Non-pigmented ciliary epithelial cell (primary cell): ENCODE measurements around the gene STRA8.
A peak's percentile ranks its signal among the peaks of the same experiment; 100 is the strongest.

ENCODE experiments used
- DNase-seq: peaks from one replicate; pipeline ENCODE4 v3.0.0-alpha.2; 2010; ENCODE audit warnings: low read depth

STRA8 gene

DNA sequence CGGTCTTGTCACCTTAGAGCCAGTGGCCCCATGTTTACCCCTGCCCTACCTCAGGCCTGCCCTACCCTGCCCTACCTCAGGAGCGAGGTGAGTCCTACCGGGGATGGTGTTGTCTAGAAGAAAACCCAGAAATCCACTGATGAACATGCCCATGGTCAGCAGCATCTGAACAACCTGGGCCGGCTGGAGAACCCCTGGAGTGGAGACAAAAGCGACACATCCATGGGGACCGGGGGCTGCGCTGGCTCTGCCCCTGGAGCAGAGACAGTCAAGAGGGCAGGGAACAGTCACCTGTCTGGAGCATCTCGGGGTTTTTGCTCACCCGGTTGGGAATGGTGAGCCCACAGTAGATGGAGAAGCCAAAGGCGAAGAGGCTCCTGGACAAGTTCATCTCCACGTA, 36.3 kb downstream of the STRA8 start:
- DNase-seq: no peak

DNA sequence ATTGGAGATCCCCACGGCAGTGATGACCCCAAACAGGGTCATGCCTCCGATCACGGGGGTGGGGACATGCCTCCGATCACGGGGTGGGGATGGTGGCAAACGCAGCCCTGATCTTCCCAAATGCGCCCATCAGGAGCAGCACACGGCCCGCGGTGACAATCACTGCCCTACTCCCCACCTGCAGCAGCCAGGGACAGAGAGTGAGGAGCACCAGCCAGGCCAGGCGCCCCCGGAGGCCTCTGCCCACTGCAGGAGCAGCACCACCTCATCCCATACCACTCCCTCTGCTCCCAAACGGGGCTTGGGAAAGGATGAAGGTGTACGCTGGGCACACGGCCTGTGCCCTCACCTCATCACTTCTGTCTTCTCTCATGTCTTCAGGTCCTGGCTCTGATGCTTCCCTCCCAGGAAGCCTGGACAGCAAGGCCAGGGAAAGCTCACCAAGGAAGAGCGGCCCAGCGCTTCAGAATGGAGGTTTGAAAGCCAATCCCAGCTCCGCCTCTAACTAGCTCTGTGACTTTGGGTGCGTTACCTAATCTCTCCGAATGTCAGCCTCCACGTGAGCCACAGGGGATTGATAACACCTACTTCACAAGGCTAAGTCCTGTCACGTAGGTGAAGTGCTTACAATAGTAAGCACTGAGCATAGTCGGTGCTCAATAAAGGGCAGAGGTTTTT, 37.1 kb downstream of the STRA8 start:
- no peak for DNase-seq

DNA sequence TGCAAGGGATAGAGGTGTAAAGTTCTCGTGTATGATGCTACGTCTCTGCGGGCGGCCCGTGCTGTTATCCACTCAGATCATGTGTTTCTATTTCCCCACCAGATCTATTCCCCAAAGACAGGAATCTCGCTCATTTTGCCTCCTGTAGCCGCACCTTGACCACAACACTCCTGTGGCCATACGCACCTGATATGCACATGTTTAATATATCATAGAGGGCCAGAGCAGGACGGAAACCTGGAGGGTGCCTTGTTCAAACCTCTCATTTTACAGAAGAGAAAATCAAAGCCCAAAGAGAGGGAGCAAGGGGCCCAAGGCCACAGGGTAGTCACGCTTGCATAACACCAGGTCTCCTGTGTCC, 37.6 kb downstream of the STRA8 start:
- no peak for DNase-seq

DNA sequence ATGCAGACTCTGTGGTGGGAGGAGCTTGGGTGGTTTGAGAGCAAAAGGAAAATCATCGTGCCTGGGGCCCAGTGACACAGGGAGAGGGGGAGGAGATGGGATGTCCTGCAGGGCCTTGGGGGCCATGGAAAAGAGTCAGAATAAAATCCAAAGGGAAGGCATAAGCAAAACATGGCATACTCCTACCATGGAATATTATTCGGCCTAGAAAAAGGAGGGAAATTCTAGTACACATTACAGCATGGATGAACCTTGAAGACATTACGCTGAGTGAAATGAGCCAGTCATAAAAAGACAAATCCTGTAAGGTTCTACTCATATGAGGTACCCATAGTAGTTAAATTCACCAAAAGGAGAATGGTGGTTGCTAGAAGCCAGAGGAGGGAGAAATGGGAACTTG, 38.7 kb downstream of the STRA8 start:
- DNase-seq: no peak

DNA sequence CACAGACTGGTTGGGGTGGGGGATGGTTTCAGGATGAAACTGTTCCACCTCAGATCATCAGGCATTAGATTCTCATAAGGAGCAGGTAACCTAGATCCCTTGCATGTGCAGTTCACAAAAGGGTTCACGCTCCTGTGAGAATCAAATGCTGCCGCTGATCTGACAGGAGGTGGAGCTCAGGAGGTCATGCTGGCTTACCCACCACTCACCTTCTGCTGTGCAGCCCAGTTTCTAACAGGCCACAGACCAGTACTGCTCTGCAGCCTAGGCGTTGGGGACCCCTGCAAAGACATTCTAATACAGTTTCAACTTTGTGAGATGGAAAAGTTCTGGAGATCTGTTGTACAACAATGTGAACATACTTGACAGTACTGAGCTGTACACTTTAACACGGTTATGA, 39.9 kb downstream of the STRA8 start:
- DNase-seq: no peak

DNA sequence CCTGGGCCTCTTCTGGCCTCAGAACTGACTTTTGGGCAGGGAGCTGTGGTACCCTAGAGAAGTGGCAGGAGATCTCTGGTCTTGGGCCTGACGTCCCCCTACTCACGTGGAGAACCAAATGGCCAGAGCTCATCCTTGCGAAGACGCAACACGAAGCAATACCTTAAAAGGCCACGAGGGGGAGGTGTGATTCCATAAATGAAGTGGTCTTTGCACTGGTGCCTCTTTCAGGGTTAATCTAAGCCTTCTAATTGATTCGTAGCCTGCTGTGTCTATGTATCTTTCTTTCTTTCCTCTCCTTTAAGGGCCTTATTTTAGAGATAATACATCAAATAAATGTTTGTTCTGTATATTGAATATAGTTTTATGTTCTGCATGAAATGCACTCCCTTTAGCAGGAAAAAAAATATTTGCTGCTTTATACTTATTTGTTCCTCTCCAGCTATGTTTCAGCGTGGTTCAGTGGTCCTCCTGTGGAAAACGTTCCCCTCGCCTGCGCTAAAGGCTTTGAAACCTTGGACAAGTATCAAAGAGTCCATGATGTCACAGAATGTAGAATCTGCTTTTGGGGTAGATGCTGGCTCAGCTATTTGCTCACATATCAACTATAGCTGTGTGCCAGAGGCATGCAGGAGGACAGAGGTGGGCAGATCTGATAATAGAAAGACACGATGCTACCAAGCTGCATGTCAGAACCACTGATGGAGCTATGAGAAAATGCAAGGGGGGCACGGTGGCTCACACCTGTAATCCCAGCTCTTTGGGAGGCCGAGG, 41.0 kb downstream of the STRA8 start:
- DNase-seq: no peak

DNA sequence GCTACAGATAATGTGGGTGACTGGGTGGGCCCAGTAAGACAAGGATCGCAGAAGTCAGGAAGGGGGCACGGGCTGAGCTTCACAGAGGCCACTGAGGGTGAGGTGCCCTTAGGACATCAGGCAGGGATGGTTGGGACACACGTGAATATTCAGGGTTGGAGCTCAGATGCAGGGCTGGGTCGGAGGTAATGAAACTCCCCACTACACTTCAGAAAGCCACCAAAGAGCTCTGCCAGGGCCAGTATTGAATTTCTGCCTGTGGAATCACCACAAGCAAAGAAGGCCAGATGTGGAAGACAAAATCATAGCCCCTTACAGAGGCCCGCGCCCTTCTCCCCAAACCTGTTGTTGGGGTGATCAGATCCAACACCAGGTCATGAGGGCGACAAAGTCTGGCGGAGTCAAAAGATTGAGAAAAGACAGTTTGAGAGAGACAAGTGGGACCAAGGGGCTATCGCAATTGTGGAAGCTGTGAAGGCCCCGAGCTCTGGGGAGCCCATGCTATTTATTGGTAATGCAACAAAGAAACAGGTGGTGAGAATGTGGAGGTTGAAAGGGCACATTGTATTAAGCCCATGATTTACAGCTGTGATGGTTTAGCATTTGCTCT, 42.4 kb downstream of the STRA8 start:
- no peak for DNase-seq

DNA sequence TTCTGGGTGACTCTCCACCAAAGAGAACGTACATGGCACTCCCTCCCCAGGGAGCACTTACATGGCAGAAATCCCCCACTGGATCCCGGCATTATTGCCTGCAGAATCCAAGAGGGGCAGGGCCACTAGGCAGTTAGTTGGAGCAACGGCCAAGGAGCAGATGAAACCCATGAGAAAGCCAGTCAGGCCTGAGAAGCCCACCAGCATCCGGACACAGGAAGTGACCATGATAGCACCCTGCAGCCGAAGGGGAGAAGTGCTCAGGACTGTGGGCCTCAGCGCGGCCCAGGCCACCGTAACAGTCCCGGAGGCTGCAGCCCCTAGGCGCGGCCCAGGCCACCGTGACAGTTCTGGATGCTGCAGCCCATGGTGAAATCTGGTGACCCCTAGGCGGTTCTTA, 43.5 kb downstream of the STRA8 start:
- DNase-seq: no peak

DNA sequence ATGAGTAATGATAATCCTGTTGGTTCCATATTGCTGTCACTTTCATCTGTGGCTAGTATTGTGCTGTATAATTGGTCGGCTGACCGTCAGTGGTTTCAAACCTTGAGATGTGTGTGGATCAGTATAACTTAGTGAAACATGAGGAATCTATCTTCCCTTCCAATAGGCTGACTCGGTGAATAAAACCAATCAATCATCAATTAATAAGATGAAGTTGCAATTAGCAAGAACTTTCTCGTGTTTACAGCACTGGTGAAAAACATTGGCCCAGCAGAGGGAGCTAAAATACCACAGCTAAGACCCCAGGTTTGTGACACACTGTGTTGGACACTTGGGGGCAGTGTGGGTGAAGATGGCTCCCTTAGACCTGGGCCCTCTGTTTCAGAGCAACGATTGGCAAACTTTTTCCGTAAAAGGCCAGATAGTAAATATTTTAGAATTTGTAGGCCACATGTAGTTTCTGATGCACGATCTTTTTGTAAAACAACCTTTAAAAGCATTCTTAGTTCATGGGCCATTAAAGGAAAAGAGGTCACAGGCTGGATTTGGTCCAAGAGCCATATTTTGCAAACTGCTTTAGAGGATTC, 47.8 kb downstream of the STRA8 start:
- DNase-seq: peak; percentile 60

DNA sequence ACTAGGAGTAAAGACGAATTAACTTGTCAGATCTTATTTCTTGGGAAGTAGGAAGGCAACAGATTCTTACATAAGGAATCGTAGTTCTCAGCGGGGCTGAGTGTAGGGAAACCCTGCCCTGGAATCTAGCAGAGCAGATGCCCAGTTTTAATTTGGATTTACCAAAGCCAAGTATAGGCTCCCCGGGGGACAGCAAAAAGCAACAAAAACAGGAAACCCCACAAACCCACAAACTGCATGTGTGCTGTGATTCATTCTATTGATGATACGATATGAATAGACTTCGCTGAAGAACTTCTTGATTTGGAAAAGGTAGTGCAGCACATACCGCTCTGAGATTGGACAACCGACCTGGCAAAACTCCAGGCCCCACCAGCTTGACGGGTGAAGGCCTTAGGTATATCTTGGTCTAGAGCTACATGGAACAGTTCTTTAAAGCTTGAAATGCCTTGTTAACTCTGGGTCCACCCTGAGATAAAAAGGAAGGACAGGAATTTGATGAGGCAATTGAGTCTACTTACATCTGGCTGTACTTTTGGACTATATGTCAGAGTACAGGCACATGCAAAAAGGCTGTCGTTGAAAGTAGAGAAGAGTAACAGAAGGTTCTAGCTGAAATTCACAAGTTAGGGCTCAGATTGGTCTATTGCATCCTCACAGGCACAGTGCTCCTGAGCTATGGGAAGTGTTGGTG, 49.1 kb downstream of the STRA8 start:
- peak; percentile 38 for DNase-seq

DNA sequence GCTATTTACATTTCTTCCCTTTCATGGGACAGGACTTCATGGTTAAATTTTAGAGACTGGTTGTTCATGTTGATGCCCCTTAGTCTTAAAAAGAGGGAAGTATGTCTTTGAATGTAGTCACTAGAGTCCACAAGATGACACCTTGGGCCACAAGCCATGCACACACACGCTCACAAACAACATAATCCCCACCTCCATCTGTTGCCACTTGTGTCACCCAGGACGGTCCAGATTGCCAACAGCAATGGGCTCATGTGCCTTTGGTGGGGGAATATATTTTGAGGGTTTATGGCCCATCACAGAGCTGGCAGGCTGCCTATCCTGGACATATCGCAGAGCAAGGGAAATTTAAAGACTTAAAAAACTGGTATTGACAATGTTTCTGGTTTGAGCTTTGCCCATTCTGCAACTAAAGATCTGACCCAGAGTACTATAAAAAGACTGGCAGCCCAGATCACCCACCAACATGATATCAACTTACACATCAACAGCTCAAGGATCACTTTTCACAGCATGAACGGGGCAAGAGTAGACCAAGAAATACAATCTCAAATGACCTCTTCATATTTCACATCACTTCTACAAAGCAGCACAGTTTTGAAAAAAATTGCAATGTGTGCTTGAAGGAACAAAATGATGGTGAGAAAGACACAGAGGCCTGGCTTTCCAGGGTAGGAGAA, 50.5 kb downstream of the STRA8 start:
- no peak for DNase-seq

DNA sequence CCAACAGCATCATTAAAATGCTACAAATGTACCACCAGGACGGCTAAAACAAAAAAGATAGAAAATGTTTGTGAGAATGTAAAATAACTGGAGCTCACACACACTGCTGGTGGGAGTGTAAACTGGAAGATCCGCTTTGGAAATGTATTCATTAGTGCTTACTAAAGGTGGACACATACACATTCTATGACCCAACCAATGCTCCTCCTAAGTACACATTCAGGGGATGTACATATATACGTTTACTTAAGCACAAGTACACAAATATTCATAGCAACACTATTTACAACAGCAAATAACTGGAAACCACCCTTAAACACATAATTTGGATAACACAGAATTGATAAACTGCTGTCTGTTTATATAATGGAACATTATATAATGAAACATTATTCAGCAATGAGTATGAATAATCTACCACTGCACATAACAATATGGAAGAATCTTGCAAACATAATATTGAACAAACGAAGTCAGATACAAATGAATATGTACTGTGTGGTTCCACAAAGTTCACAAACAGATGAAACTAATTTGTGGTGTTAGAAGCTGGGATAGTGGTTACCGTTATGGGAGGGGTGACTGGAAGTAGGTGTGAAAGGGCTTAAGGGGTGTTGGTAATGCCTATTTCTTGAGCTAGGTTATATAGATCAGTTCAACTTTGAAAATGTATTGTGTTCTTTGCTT, 52.1 kb downstream of the STRA8 start:
- no peak for DNase-seq

DNA sequence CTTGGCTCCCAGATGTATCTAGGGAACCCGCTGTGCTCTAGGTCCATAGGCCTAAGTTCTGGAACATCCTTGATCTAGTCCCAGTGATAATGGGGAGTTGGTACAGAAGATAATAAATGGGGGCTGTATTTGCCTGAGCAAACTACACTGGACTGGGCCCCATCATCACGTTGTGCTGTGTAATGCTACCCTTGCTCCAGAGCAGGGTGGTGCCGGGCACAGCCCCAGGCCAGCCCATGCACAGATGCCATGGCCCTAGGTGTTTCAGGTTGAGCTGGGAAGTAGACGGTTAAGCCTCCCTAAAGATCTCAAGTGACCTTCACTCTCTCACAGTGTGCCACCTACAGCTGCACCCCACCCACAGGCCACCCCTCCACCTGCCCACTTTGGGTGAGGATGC, 53.2 kb downstream of the STRA8 start:
- no peak for DNase-seq

DNA sequence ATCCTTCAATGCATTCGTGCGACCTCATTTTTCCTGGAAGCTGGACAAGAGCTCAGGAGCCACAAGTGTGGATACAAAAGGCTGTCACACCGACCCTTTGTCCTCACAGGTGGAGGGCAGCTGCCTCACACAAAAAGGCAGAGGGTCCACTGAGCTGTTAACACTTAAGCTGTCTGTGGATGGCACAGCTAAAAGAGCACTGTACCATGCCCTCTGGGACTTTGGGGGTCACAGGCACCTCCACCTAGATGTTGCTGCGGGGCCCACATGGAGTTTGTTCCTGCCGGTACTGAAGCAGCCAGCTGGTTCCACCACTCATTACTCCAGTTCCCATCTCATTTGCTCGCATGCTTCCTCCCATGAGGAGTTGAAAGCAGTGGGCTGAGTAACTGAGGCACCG, 57.0 kb downstream of the STRA8 start:
- no peak for DNase-seq

DNA sequence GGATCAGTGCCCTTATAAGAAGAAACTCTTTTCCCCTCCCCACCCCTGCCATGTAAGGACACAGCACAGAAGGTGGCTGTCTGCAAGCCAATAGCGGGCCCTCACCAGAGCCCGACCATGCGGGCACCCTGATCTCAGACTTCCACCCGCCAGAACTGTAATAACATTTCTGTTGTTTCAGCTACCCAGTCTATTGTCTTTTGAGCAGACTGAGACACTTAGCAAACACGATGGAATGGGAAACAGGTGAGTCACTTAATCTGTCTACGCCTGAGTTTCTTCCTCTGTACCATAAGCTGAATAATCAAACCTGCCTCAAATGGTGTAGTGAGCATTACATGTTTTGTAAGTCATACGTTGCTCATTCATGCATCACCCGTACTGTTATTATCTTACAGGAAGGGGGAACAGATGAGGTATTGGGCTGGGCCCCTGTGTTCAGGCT, 58.2 kb downstream of the STRA8 start:
- peak; percentile 62 for DNase-seq

DNA sequence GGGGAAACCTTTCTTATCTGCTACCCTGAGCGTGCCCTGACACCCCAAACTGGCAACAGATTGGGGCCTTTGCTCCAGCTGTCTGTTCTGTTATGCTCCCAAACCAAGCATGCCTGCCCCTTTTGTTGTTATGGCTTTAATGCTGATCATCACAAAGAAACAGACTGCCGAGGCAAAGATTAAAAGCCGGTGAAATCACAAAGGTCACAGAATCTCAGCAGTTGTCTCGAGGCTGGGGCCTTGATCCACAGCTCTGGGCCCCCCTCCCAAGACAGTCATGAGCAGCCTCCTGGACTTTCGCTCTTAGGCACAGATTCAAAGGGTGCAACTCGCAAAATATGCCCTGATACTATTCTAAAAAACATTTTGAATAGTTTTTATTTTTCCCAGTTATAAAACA, 65.6 kb downstream of the STRA8 start:
- no peak for DNase-seq

DNA sequence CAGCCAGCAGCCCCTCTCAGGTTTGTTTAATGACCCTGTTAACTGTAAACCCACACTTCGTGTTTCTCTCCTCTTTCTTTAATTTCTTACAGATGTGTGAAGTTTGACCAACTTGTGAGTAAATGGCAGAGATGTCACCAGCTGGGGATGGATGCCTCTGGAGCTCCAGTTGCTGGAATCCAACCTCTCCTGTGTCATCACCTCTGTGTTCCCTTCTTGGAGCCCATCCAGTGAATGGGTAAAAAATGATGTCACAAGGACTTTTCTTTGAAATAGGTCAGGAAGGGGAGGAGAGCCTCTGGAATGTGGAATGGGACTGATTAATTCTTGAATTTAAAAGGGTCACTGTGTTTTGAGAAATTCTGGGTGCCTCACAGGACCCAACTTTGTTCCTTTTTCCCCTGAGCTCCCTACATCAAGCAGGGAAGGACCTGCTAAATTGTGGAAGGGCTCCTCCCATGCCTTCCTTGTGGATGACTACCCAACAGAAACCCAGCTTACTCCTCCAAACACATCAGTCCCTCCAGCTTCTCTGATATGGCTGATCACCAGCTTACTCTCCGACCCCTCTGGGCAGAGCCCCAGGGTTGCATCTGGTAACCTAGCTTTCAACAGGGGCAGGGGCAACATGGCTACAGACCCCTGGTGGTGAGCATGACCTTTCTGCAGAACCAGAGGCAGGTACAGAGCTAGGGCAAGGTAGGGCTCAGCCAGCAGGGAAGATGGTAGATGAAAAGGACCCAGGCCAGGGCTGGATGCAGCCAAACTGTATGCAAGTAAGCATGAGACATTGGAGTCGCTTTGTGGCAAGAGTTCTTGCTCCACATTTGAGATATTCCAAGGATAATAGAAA, 67.5 kb downstream of the STRA8 start:
- no peak for DNase-seq
